Endothelial cell of umbilical vein (primary cell): Measurements from ENCODE around the gene RPL35.

Experiments
- CTCF ChIP-seq, 2 donors: IDR thresholded peaks; 1 replicate in 1 of 2; 2 replicates in 1 of 2; pipeline ENCODE4 v1.5.1; 2011; ENCODE audit warnings: low read length in 2 of 2, mild to moderate bottlenecking in 2 of 2, moderate library complexity in 2 of 2, control low read depth in 1 of 2, inconsistent platforms in 1 of 2, low read depth in 1 of 2; ENCODE audit not compliant: insufficient read depth in 1 of 2; ENCODE audit errors: extremely low read depth in 1 of 2
- EZH2 ChIP-seq: IDR thresholded peaks from 2 replicates; pipeline ENCODE4 v1.6.1; 2012; ENCODE audit warnings: borderline replicate concordance, low read depth, mild to moderate bottlenecking, moderate library complexity, low read length, inconsistent platforms; ENCODE audit not compliant: severe bottlenecking
- JUN ChIP-seq: IDR thresholded peaks from 2 replicates; pipeline ENCODE4 v1.6.1; 2011; ENCODE audit warnings: borderline replicate concordance, low read depth; ENCODE audit not compliant: insufficient read length, insufficient read depth
- MAX ChIP-seq: IDR thresholded peaks from 2 replicates; pipeline ENCODE4 v1.6.1; 2011; ENCODE audit not compliant: insufficient read depth, insufficient read length
- POLR2A ChIP-seq: IDR thresholded peaks from 2 replicates; pipeline ENCODE4 v1.6.1; 2012; ENCODE audit warnings: low read depth, mild to moderate bottlenecking, control low read depth, low read length
- POLR2AphosphoS5 ChIP-seq: IDR thresholded peaks from 2 replicates; pipeline ENCODE4 v1.6.1; 2012; ENCODE audit warnings: low read depth, mild to moderate bottlenecking, control low read depth, low read length, moderate library complexity; ENCODE audit not compliant: insufficient read depth

- TF ChIP-seq CTCF (IDR thresholded peaks at IDR 0.05; ENCODE audit: extremely low read depth in 1 of 2, insufficient read depth in 1 of 2, low read depth in 1 of 2, low read length in 2 of 2) (no peak), POLR2A (no peak), POLR2AphosphoS5 (no peak), JUN (no peak), EZH2 (no peak), MAX (no peak)
These were observed 17.5 kb upstream of the RPL35 start for GRCh38 chr9:124879226-124879625.
